Activated T-cell treated with anti-CD3 and anti-CD28 coated beads, Interleukin-2, amount 50 U/mL, for 24 hours (primary cell): ENCODE results near the gene SATB1.

Experiments
- DNase-seq: peaks from one replicate; pipeline ENCODE4 v3.0.0-alpha.2; 2020
- H3K27ac Mint-ChIP-seq: 2 replicates; pipeline ENCODE4 v1.8.0; 2020; ENCODE audit warnings: mild to moderate bottlenecking, mixed read lengths
- H3K27me3 Mint-ChIP-seq: 2 replicates; pipeline ENCODE4 v1.8.0; 2020; ENCODE audit warnings: mixed read lengths
- H3K36me3 Mint-ChIP-seq: 2 replicates; pipeline ENCODE4 v1.8.0; 2020; ENCODE audit warnings: low read depth, mixed read lengths
- H3K4me1 Mint-ChIP-seq: 2 replicates; pipeline ENCODE4 v1.8.0; 2020; ENCODE audit warnings: low read depth, mixed read lengths
- H3K4me3 Mint-ChIP-seq: 2 replicates; pipeline ENCODE4 v1.8.0; 2020; ENCODE audit warnings: mild to moderate bottlenecking, moderate library complexity, mixed read lengths
- H3K9me3 Mint-ChIP-seq: 2 replicates; pipeline ENCODE4 v1.8.0; 2020; ENCODE audit warnings: mixed read lengths

SATB1 gene

DNA sequence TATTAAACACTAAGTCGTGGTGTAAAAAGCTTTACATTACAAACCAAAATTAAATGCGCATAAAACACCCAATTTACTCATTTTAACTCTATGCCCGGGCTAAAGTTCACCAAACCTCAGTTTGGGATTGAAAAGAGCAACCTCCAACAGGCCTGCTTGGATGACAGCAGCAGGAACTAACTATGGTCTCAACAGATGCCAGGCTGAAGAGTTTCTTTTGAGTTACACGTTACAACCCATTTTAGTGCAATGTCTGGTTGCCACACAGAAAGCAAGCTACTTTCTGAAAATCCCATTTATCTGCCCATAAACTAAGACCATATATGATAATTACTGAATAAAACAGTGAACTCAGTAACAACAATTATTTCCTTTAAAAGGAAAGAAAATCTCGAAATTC, 2.2 kb downstream of the SATB1 start:
- peak overlapping the region; percentile 92 for H3K4me3 Mint-ChIP-seq
- peaks cover 92% of the 10 kb centered on the region for H3K36me3 Mint-ChIP-seq
- H3K27ac Mint-ChIP-seq = peak overlapping the region; percentile 98
- DNase-seq = no peak
- no peaks in the 10 kb centered on the region for H3K27me3 Mint-ChIP-seq
- peaks cover 76% of the 10 kb centered on the region for H3K4me1 Mint-ChIP-seq
- H3K9me3 Mint-ChIP-seq = no peaks in the 10 kb centered on the region

DNA sequence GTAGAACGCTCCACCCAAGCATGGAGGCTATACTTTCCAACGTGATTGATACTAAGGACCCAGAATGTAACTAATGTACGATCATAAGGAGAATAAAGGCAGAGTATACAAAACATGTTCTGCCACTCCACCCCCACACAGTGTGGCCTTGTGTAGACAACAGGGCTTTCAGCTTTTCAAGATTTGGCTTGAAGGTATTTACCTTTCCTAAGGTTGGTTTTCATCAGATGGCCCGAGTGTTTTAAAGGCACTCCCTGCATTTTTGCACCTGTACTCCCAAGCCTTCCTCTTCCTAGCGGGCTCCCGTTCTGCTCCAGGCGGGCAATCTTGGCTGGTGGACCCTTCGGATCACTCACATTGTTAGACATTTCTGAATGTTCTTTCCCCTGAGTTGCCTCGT, 4.6 kb downstream of the SATB1 start:
- peaks cover 94% of the 10 kb centered on the region for H3K36me3 Mint-ChIP-seq
- peaks cover 80% of the 10 kb centered on the region for H3K4me1 Mint-ChIP-seq
- H3K27ac Mint-ChIP-seq = peak overlapping the region; percentile 92
- H3K27me3 Mint-ChIP-seq = no peaks in the 10 kb centered on the region
- no peak for DNase-seq
- peak overlapping the region; percentile 92 for H3K4me3 Mint-ChIP-seq
- no peaks in the 10 kb centered on the region for H3K9me3 Mint-ChIP-seq

DNA sequence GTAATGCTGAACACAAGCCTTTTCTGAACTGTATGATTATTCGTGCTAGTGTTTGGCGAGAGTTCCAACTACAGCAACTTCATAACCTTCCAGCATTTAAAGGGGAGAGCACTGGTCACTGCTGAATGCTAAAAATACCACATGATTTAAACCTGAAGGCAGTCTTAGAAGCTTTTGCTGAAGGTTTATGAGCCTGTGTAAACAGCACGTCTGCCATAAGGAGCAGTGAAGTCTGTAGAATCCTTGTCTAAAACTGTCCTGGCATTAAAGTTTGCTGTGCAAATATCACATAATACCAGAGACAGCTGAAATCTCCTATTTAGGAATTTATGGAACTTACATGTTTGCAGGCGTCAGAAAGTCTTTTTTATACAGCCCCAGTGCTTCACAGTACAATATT, 5.9 kb downstream of the SATB1 start:
- H3K4me1 Mint-ChIP-seq = peaks cover 89% of the 10 kb centered on the region
- peak overlapping the region; percentile 92 for H3K27ac Mint-ChIP-seq
- H3K4me3 Mint-ChIP-seq = peak overlapping the region; percentile 92
- peaks cover 98% of the 10 kb centered on the region for H3K36me3 Mint-ChIP-seq
- H3K9me3 Mint-ChIP-seq = no peaks in the 10 kb centered on the region
- DNase-seq = no peak
- H3K27me3 Mint-ChIP-seq = no peaks in the 10 kb centered on the region

DNA sequence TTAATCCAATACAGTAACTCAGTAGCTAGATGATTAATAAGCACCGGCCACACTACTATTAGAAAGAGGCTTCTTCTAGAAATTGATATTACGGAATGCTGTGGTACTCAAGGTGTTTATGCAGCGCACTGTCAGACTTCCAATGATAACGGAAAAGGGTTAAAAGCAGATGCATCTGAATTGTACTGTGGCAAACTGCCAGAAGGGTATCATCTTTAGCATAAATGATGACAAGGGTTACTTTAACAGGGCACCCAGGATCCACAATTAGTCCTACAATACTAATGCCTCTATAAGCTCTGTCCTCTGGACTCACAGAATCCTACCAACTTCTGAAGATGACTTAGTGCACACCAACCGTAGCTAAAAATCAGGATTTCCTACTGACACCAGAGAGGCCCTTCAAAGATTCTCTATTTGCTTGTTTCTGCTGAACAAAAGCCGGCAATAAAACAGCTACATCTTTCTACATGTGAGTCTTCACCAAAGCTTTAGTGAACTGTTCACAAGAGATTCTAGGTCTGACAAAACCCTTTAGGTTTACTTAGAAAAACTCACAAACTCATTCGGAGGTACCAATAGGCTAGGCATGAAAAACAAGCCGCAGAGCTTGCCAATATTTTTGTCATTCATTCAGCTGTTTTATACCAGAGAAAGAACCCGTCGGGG, 7.1 kb downstream of the SATB1 start:
- no peaks in the 10 kb centered on the region for H3K27me3 Mint-ChIP-seq
- H3K9me3 Mint-ChIP-seq = no peaks in the 10 kb centered on the region
- peak overlapping the region; percentile 92 for H3K27ac Mint-ChIP-seq
- H3K4me1 Mint-ChIP-seq = peaks cover 88% of the 10 kb centered on the region
- DNase-seq = no peak
- H3K36me3 Mint-ChIP-seq = peaks cover 98% of the 10 kb centered on the region
- peak overlapping the region; percentile 92 for H3K4me3 Mint-ChIP-seq

DNA sequence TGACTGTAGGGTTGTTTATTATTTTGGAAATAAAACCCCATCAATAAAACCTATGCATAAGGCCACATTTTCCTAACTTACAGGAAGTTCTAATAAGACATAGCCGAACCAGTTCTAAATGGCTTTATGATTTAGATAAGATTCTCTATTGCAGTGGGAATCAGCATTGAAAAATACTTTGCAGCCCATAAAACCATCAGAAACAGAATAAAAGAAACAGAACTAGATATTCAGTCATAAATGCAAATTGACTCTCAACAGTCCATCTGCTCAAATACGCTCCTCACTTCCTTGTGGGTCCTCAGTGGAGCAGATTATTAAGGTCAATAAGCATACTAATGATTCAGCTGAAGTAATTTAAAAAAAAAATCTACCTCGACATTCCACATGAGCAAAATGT, 8.8 kb downstream of the SATB1 start:
- H3K4me1 Mint-ChIP-seq = peaks cover 90% of the 10 kb centered on the region
- peaks cover 97% of the 10 kb centered on the region for H3K36me3 Mint-ChIP-seq
- H3K4me3 Mint-ChIP-seq = peak overlapping the region; percentile 92
- H3K27me3 Mint-ChIP-seq = no peaks in the 10 kb centered on the region
- H3K27ac Mint-ChIP-seq = peak overlapping the region; percentile 92
- no peak for DNase-seq
- H3K9me3 Mint-ChIP-seq = no peaks in the 10 kb centered on the region

DNA sequence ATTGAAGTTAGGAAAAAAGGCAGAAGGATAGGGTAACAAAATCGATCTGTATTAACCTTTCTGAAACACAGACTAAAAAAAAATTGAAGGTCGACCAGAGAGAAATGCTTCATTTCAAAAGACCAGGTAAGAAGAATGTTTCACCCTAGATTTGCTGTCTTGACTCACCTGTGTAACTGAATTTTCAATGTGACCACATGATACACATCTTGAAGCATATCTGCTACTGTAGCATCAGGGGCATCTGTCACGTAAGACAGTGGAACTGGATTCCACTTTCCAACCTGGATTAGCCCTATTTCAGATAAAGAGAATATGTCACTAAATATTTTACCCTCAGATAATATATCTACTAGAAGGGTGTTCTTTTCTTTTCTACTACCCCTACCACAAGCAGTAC, 9.3 kb downstream of the SATB1 start:
- Mint-ChIP-seq H3K9me3 (no peaks in the 10 kb centered on the region), H3K4me1 (peaks cover 90% of the 10 kb centered on the region), H3K36me3 (peaks cover 97% of the 10 kb centered on the region), H3K27ac (peak overlapping the region; percentile 92), H3K4me3 (peak overlapping the region; percentile 92), H3K27me3 (no peaks in the 10 kb centered on the region)
- no peak for DNase-seq

DNA sequence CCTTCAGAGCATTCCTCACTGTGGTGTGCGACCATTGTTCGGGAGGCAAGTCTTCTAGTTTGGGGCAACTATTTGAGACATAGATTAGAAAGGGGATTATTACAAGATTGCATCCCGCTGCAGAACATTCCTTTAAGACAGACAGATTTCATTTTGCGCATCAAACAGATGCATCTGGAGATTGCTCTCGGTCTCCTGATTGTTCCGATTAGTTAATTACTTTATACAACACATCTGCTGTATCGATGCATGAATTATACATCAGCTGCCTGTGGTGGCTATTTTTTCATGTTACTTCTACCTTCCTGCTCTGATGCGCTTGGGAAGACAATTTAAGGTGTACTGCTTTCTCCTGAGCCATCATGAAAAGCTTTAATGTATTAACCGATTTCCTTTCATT, 10.0 kb downstream of the SATB1 start:
- H3K9me3 Mint-ChIP-seq = no peaks in the 10 kb centered on the region
- H3K27me3 Mint-ChIP-seq = no peaks in the 10 kb centered on the region
- DNase-seq = no peak
- peak overlapping the region; percentile 87 for H3K27ac Mint-ChIP-seq
- H3K4me1 Mint-ChIP-seq = peaks cover 89% of the 10 kb centered on the region
- peaks cover 97% of the 10 kb centered on the region for H3K36me3 Mint-ChIP-seq
- peak overlapping the region; percentile 38 for H3K4me3 Mint-ChIP-seq

DNA sequence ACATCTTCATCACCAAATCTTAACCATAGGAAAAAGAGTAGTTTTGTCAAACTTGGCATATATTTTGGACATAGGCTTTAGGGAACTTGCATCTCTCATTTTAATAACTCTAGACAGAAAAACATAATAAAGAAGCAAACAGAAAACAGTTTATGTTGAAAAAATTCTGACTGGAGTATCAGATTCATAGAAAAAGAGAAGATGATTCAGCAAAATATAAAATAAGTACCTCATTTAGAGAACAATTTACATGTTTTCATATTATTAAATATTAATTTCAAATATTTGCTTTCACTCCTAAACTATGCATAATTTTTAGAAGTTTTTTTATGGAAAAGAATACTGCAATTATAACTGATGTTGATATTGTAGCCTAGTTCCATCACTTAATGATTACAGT, 12.5 kb downstream of the SATB1 start:
- peak overlapping the region; percentile 88 for H3K27ac Mint-ChIP-seq
- no peaks in the 10 kb centered on the region for H3K27me3 Mint-ChIP-seq
- peaks cover 89% of the 10 kb centered on the region for H3K4me1 Mint-ChIP-seq
- DNase-seq = no peak
- H3K4me3 Mint-ChIP-seq = peak overlapping the region; percentile 54
- no peaks in the 10 kb centered on the region for H3K9me3 Mint-ChIP-seq
- peaks cover 97% of the 10 kb centered on the region for H3K36me3 Mint-ChIP-seq

DNA sequence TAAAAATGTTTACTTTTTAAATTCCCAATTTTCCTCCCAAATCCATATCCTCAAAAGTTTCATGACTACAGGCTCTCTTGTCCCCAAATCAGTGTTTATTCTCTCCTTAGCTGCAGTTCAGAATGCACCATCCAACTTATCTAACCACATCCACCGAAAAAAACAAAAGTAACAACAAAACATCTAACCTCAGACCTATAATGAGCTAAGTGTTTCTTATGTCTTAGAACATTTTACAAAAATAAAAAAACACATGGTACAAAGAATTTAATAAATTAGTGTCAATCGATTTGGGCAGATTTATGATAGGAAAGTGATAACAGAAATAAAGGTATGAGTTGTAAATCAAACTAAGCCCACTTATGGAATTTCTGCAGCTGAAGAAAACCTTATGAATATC, 13.6 kb downstream of the SATB1 start:
- Mint-ChIP-seq H3K27ac (peak overlapping the region; percentile 88), H3K36me3 (peaks cover 97% of the 10 kb centered on the region), H3K4me1 (peaks cover 88% of the 10 kb centered on the region)

DNA sequence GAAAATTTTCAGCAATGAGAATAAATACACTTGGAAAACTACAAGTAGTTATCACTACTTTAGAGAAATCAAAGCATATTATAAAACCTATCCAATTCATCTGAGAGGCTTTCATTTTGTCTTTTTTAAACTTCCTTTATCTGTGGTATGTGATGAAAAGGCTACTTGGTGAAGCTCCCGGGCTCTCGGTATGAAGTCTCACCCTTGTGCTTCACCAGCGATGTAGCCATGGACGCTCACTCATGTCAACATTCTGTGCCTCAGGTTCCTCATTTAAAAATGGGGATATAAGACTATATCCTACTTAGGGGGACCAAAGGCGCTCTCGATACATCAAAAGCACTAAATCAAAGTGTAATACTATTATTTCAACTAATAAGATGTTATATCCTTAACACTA, 14.9 kb downstream of the SATB1 start:
- no peak for DNase-seq
- no peaks in the 10 kb centered on the region for H3K27me3 Mint-ChIP-seq
- peaks cover 97% of the 10 kb centered on the region for H3K36me3 Mint-ChIP-seq
- peaks cover 90% of the 10 kb centered on the region for H3K4me1 Mint-ChIP-seq
- H3K9me3 Mint-ChIP-seq = no peaks in the 10 kb centered on the region
- H3K4me3 Mint-ChIP-seq = peak overlapping the region; percentile 27
- H3K27ac Mint-ChIP-seq = peak overlapping the region; percentile 66

More for the DNA sequence above, 13.6 kb downstream of the SATB1 start:
- no peak for DNase-seq
- Mint-ChIP-seq H3K27me3 (no peaks in the 10 kb centered on the region), H3K9me3 (no peaks in the 10 kb centered on the region), H3K4me3 (peak overlapping the region; percentile 54)

DNA sequence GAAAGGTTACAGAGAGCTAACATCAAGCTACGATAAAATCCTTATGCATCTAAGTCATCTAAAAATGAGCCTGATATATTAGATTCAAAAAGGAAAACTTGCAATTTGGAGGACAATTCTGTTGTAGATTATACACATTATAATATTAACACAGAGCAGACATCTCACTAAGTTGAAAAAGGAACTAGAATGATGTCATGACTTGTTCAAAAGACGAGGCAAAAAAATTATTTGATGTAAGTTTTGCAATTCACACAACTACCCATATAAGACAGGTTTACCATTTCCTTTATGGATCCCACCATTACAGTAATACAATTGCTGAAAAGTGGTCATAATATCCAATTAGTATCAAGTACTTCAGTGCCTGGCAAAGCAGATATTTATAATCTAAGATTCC, 15.9 kb downstream of the SATB1 start:
- H3K4me3 Mint-ChIP-seq = no peak overlapping the region
- H3K4me1 Mint-ChIP-seq = peaks cover 91% of the 10 kb centered on the region
- no peaks in the 10 kb centered on the region for H3K9me3 Mint-ChIP-seq
- no peaks in the 10 kb centered on the region for H3K27me3 Mint-ChIP-seq
- DNase-seq = no peak
- peaks cover 97% of the 10 kb centered on the region for H3K36me3 Mint-ChIP-seq
- H3K27ac Mint-ChIP-seq = peak overlapping the region; percentile 66

DNA sequence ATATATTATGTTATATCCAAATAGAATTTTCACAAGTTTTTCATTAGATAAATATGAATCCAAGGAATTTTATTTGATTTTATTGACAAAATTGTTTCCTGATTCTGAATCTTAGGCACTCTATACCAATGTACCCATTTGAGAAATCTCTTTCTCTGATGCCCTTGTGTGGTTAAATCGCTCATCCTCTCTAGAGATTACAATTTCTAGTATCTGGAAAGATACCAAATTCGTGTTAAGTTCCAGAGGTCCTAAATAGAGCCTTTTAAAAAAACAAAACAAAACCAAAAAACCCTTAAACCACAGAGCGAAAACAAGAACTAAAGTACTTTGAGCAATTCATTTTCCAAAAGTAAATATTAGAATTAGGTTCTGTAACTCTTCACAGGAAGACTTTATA, 20.0 kb downstream of the SATB1 start:
- no peaks in the 10 kb centered on the region for H3K9me3 Mint-ChIP-seq
- no peaks in the 10 kb centered on the region for H3K27me3 Mint-ChIP-seq
- H3K4me1 Mint-ChIP-seq = peaks cover 98% of the 10 kb centered on the region
- no peak for DNase-seq
- H3K4me3 Mint-ChIP-seq = peak overlapping the region; percentile 44
- H3K36me3 Mint-ChIP-seq = peaks cover 99% of the 10 kb centered on the region
- peak overlapping the region; percentile 92 for H3K27ac Mint-ChIP-seq

DNA sequence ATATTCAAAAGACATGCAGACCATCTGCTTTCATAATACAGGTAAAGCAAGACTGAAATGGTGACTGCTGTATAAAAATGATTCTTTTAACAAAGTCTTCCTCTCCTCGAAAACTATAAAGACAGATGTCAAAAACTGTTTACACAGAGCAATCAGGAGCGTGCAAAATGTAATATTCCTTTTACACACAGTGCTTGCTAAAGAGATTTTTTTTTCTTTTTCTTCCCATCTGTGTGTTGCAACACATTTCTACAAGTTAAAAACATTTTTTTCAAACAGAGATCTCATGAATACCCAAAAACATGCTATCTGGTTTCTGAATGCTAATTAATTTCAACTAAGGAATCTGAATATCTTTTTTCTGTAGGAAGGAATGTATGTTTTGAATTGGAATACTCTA, 22.1 kb downstream of the SATB1 start:
- Mint-ChIP-seq H3K36me3 (peaks cover 99% of the 10 kb centered on the region), H3K4me3 (peak overlapping the region; percentile 23), H3K4me1 (peaks cover 96% of the 10 kb centered on the region), H3K27ac (peak overlapping the region; percentile 87), H3K27me3 (no peaks in the 10 kb centered on the region), H3K9me3 (no peaks in the 10 kb centered on the region)
- no peak for DNase-seq

DNA sequence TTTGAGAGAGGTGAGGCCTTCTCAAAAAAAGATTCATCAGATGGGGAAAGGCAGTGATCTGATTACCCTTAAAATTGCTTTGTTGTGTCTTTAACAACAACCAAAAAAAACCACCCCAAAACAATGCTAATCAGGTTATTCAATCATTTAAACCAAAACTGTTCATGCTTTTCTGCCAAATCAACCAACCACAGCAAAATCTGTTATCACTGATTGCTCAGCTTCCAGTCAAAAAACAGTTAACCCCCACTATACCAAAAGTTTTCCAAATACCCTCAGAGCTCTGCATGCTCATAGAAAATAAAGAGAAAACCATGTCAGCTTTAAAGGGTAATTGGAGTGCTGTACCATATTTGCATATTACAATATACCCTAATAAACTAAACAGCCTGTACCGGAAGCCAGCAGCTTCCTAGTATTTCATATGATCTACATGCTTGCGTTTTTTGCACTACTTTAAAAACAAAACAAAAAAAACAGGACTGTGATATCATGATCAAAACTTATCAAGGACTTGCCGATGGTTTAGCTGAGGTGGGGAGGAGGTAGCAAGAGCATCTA, 22.8 kb downstream of the SATB1 start:
- Mint-ChIP-seq H3K27me3 (no peaks in the 10 kb centered on the region), H3K4me1 (peaks cover 96% of the 10 kb centered on the region), H3K27ac (peak overlapping the region; percentile 87), H3K4me3 (peak overlapping the region; percentile 46), H3K9me3 (no peaks in the 10 kb centered on the region), H3K36me3 (peaks cover 99% of the 10 kb centered on the region)
- no peak for DNase-seq

DNA sequence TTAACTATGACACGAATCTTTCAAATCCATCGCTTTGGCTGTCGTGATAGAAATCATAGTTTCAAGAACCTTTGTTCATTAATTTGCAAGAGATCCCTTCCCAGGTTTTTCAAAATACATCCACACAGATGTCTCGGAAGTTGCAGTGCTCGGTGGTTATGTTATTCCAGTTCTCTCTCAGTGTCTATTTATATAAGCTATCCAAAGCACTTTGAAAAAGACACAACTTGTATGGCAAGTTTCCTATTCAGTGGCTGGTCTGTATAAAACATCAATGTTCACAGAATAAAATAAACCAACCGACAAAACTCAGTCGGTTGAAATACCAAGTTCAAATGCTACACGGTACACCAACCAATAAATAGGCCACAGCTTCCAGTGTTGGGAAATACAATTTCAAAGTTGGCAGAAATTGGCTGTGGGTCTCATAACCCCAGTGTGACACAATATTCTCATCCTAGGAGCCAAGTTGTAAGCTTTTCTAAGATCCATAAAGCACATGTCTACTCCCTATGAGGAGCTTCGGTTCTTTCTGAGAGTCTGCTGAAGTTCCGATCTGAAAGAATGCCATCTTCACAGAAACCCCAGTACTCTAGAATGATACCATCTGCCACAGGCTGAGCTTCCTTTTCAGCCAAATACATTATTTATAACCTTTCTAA, 23.7 kb downstream of the SATB1 start:
- Mint-ChIP-seq H3K27me3 (no peaks in the 10 kb centered on the region), H3K36me3 (peaks cover 99% of the 10 kb centered on the region), H3K4me3 (peak overlapping the region; percentile 15)

More for the DNA sequence above, 23.7 kb downstream of the SATB1 start:
- Mint-ChIP-seq H3K9me3 (no peaks in the 10 kb centered on the region), H3K4me1 (peaks cover 97% of the 10 kb centered on the region), H3K27ac (peak overlapping the region; percentile 87)
- no peak for DNase-seq
